Activated CD8-positive, alpha-beta memory T cell treated with anti-CD3 and anti-CD28 coated beads, Interleukin-2, amount 10 ng/mL, durations not matched to agents 7 days and 5 days (primary cell): ENCODE results near the gene OR10H3. TPM values are rescaled to one million over a fixed set of nuclear protein-coding genes. Genes with fewer than 3 reads are reported as not detected.

Source experiments
- ATAC-seq: fragments of 150-1000 bp; cut with Tn5 transposase; one replicate; pipeline ENCODE4 v1.10.0; 2021; ENCODE audit warnings: moderate library complexity
- CTCF ChIA-PET: fragments of 350-600 bp; sonication (Branson Sonifier 250); formaldehyde crosslinking; loops from one replicate; lab custom pipeline; 2021; ENCODE audit warnings: antibody characterized with exemption; lab: Charles Lee
- DNase-seq: peaks from one replicate; pipeline ENCODE4 v3.0.0-alpha.2; 2020
- H3K27ac Mint-ChIP-seq: one replicate; pipeline ENCODE4 v1.8.0; 2021; ENCODE audit warnings: mild to moderate bottlenecking, mixed read lengths
- H3K27me3 Mint-ChIP-seq: one replicate; pipeline ENCODE4 v1.8.0; 2021; ENCODE audit warnings: mixed read lengths
- H3K36me3 Mint-ChIP-seq: one replicate; pipeline ENCODE4 v1.8.0; 2021; ENCODE audit warnings: mild to moderate bottlenecking, mixed read lengths
- H3K4me1 Mint-ChIP-seq: one replicate; pipeline ENCODE4 v1.8.0; 2021; ENCODE audit warnings: mixed read lengths
- H3K4me3 Mint-ChIP-seq: one replicate; pipeline ENCODE4 v1.8.0; 2021; ENCODE audit warnings: mild to moderate bottlenecking, moderate library complexity, mixed read lengths
- H3K9me3 Mint-ChIP-seq: one replicate; pipeline ENCODE4 v1.8.0; 2022; ENCODE audit warnings: low read depth, mixed read lengths
- total RNA-seq, 2 experiments: library from RNA; stranded (reverse); gene quantifications; one replicate each; pipeline ENCODE4 v1.2.3, GENCODE V29; 2021

Gene OR10H3
- total RNA-seq = not detected

GRCh38 chr19:15737722-15738121 is at the start of gene OR10H3:
Gene OR10H3 (plus strand): TSS chr19:15737985. CDS start chr19:15741393, 3,408 bp downstream.
- no peaks in the 10 kb centered on the region for H3K4me1 Mint-ChIP-seq
- ATAC-seq (no peak), DNase-seq (no peak)
- peaks cover 3% of the 10 kb centered on the region for H3K36me3 Mint-ChIP-seq
- CTCF ChIA-PET = no interaction called here
- H3K27me3 Mint-ChIP-seq = peaks cover 7% of the 10 kb centered on the region
- peaks cover 10% of the 10 kb centered on the region for H3K9me3 Mint-ChIP-seq
- no peak within 1 kb of the TSS for H3K4me3 Mint-ChIP-seq
- no peak within 1 kb of the TSS for H3K27ac Mint-ChIP-seq

GRCh38 chr19:15696654-15697194 is 41.1 kb upstream of the OR10H3 start:
- Mint-ChIP-seq H3K27ac (no peak overlapping the region), H3K36me3 (no peaks in the 10 kb centered on the region), H3K4me3 (no peak overlapping the region), H3K4me1 (no peaks in the 10 kb centered on the region), H3K9me3 (no peaks in the 10 kb centered on the region), H3K27me3 (peaks cover 9% of the 10 kb centered on the region)
- CTCF ChIA-PET = no interaction called here
- DNase-seq (peak; percentile 19), ATAC-seq (no peak)

- peaks cover 15% of the 10 kb centered on the region for H3K27me3 Mint-ChIP-seq
- H3K27ac Mint-ChIP-seq = no peak overlapping the region
- CTCF ChIA-PET = no interaction called here
These were observed 35.8 kb upstream of the OR10H3 start for GRCh38 chr19:15701757-15702533.

GRCh38 chr19:15702534-15702930 is 35.3 kb upstream of the OR10H3 start:
- peak; percentile 41 for DNase-seq
- no peak for ATAC-seq
- Mint-ChIP-seq H3K27me3 (peaks cover 15% of the 10 kb centered on the region), H3K9me3 (no peaks in the 10 kb centered on the region), H3K36me3 (no peaks in the 10 kb centered on the region), H3K4me1 (no peaks in the 10 kb centered on the region), H3K27ac (no peak overlapping the region), H3K4me3 (no peak overlapping the region)
- CTCF ChIA-PET = no interaction called here

More at GRCh38 chr19:15701757-15702533, 35.8 kb upstream of the OR10H3 start:
- H3K4me1 Mint-ChIP-seq = no peaks in the 10 kb centered on the region
- no peaks in the 10 kb centered on the region for H3K36me3 Mint-ChIP-seq
- no peak overlapping the region for H3K4me3 Mint-ChIP-seq
- no peaks in the 10 kb centered on the region for H3K9me3 Mint-ChIP-seq
- DNase-seq (peak; percentile 31), ATAC-seq (no peak)

- Mint-ChIP-seq H3K4me3 (no peak overlapping the region), H3K4me1 (no peaks in the 10 kb centered on the region), H3K9me3 (no peaks in the 10 kb centered on the region), H3K36me3 (no peaks in the 10 kb centered on the region), H3K27ac (no peak overlapping the region), H3K27me3 (peaks cover 14% of the 10 kb centered on the region)
- CTCF ChIA-PET = no interaction called here
- no peak for ATAC-seq
- DNase-seq = no peak
These were observed 23.1 kb upstream of the OR10H3 start for GRCh38 chr19:15714638-15715037.

- CTCF ChIA-PET = no interaction called here
- H3K9me3 Mint-ChIP-seq = no peaks in the 10 kb centered on the region
- H3K27me3 Mint-ChIP-seq = peaks cover 7% of the 10 kb centered on the region
- no peak overlapping the region for H3K27ac Mint-ChIP-seq
- ATAC-seq = no peak
- no peaks in the 10 kb centered on the region for H3K36me3 Mint-ChIP-seq
- H3K4me3 Mint-ChIP-seq = no peak overlapping the region
- no peak for DNase-seq
- H3K4me1 Mint-ChIP-seq = no peaks in the 10 kb centered on the region
These were observed 22.1 kb upstream of the OR10H3 start for GRCh38 chr19:15715642-15716041.

GRCh38 chr19:15717809-15718208 is 20.0 kb upstream of the OR10H3 start:
- H3K27ac Mint-ChIP-seq = no peak overlapping the region
- H3K9me3 Mint-ChIP-seq = no peaks in the 10 kb centered on the region
- no peaks in the 10 kb centered on the region for H3K36me3 Mint-ChIP-seq
- H3K4me1 Mint-ChIP-seq = no peaks in the 10 kb centered on the region
- DNase-seq (no peak), ATAC-seq (no peak)
- CTCF ChIA-PET = no interaction called here
- peaks cover 11% of the 10 kb centered on the region for H3K27me3 Mint-ChIP-seq
- no peak overlapping the region for H3K4me3 Mint-ChIP-seq

- no peak overlapping the region for H3K27ac Mint-ChIP-seq
- H3K36me3 Mint-ChIP-seq = no peaks in the 10 kb centered on the region
- DNase-seq (no peak), ATAC-seq (no peak)
- H3K27me3 Mint-ChIP-seq = peaks cover 12% of the 10 kb centered on the region
- no peaks in the 10 kb centered on the region for H3K9me3 Mint-ChIP-seq
- H3K4me1 Mint-ChIP-seq = no peaks in the 10 kb centered on the region
- H3K4me3 Mint-ChIP-seq = no peak overlapping the region
- CTCF ChIA-PET = no interaction called here
These were observed 16.5 kb upstream of the OR10H3 start for GRCh38 chr19:15721268-15721667.

GRCh38 chr19:15722956-15723355 is 14.8 kb upstream of the OR10H3 start:
- no peaks in the 10 kb centered on the region for H3K9me3 Mint-ChIP-seq
- no peaks in the 10 kb centered on the region for H3K4me1 Mint-ChIP-seq
- peaks cover 14% of the 10 kb centered on the region for H3K27me3 Mint-ChIP-seq
- no peak for DNase-seq
- H3K36me3 Mint-ChIP-seq = no peaks in the 10 kb centered on the region
- no peak overlapping the region for H3K27ac Mint-ChIP-seq
- H3K4me3 Mint-ChIP-seq = no peak overlapping the region
- no peak for ATAC-seq
- CTCF ChIA-PET = no interaction called here

GRCh38 chr19:15727724-15728123 is 10.1 kb upstream of the OR10H3 start, which contains the start of gene OR10H2:
Gene OR10H2 (plus strand): TSS chr19:15728024. CDS start chr19:15728044, 20 bp downstream.
- no peak for ATAC-seq
- Mint-ChIP-seq H3K4me3 (no peak within 1 kb of the TSS), H3K27ac (no peak within 1 kb of the TSS), H3K27me3 (peaks cover 10% of the 10 kb centered on the region), H3K9me3 (no peaks in the 10 kb centered on the region), H3K4me1 (no peaks in the 10 kb centered on the region), H3K36me3 (no peaks in the 10 kb centered on the region)
- CTCF ChIA-PET = no interaction called here
- DNase-seq = no peak

- ATAC-seq (no peak), DNase-seq (no peak)
- H3K4me1 Mint-ChIP-seq = no peaks in the 10 kb centered on the region
- CTCF ChIA-PET = interaction anchor here (1.0 kb wide), 1 partner anchor 139 kb away, joined by 3 read pairs; no protein-coding TSS in a partner anchor
- H3K9me3 Mint-ChIP-seq = no peaks in the 10 kb centered on the region
- no peak overlapping the region for H3K4me3 Mint-ChIP-seq
- H3K27me3 Mint-ChIP-seq = peaks cover 3% of the 10 kb centered on the region
- H3K36me3 Mint-ChIP-seq = no peaks in the 10 kb centered on the region
- H3K27ac Mint-ChIP-seq = no peak overlapping the region
These were observed 7.2 kb upstream of the OR10H3 start for GRCh38 chr19:15730538-15730937.

- ATAC-seq (no peak), DNase-seq (no peak)
- H3K4me1 Mint-ChIP-seq = no peaks in the 10 kb centered on the region
- H3K4me3 Mint-ChIP-seq = no peak overlapping the region
- H3K27me3 Mint-ChIP-seq = no peaks in the 10 kb centered on the region
- H3K36me3 Mint-ChIP-seq = no peaks in the 10 kb centered on the region
- H3K9me3 Mint-ChIP-seq = no peaks in the 10 kb centered on the region
- CTCF ChIA-PET = no interaction called here
- H3K27ac Mint-ChIP-seq = no peak overlapping the region
These were observed 5.4 kb upstream of the OR10H3 start for GRCh38 chr19:15732388-15732787.

GRCh38 chr19:15733895-15734294 is 3.9 kb upstream of the OR10H3 start:
- peaks cover 2% of the 10 kb centered on the region for H3K27me3 Mint-ChIP-seq
- ATAC-seq (no peak), DNase-seq (no peak)
- no peaks in the 10 kb centered on the region for H3K36me3 Mint-ChIP-seq
- H3K4me1 Mint-ChIP-seq = no peaks in the 10 kb centered on the region
- H3K4me3 Mint-ChIP-seq = no peak overlapping the region
- H3K9me3 Mint-ChIP-seq = no peaks in the 10 kb centered on the region
- CTCF ChIA-PET = no interaction called here
- no peak overlapping the region for H3K27ac Mint-ChIP-seq

- Mint-ChIP-seq H3K4me3 (no peak overlapping the region), H3K4me1 (no peaks in the 10 kb centered on the region), H3K27ac (no peak overlapping the region), H3K27me3 (peaks cover 12% of the 10 kb centered on the region), H3K9me3 (peaks cover 10% of the 10 kb centered on the region), H3K36me3 (peaks cover 3% of the 10 kb centered on the region)
- DNase-seq (no peak), ATAC-seq (no peak)
- CTCF ChIA-PET = no interaction called here
These were observed 3.0 kb downstream of the OR10H3 start for GRCh38 chr19:15740785-15741184.
